GM21423 (cell line): ENCODE measurements around the gene CLEC11A.
"Not testable (repeated sequence)": the region's sequence is repeated elsewhere in the genome, so short reads cannot be mapped to it uniquely, and the experiment has no call there.

ENCODE experiments used
- ATAC-seq: cut with Tn5 transposase; IDR thresholded peaks from one replicate; pipeline ENCODE4 v1.9.1; 2021; ENCODE audit warnings: mild to moderate bottlenecking, moderate library complexity; ENCODE audit not compliant: unreplicated experiment

The CLEC11A gene

DNA sequence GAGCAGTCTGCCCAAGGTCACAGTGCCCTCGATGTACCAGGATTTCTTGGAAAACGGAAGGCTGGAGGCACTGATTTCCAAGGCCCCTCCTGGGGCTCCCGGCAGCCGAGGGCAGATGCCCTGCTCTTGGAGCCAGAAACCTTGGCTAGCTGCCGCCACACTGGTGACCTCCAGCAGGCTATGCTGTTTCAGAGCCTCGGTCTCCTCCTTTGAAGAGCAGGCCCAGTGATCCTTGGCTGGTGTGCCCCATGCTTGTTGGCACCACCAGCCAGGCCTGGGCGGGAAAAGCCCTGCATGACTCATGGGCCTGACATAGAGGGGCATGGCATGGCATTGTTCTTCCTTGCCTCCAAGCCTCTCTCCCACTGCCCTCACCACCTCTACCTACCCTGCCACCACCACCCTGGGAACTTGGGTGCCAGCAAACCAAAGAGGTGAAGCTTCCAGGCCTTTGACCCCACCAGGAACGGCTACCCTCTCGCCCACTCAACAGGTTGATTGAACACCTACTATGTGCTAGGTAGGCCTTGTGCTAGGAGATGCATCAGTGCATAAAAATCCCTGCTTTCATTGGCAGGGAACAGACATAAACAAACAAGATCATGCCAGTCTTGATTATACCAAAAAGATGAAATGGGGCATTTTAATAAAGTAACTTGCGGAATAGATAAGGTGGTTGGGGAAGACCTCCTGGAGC is 1.6 kb upstream of the CLEC11A start:
- ATAC-seq = no peak

DNA sequence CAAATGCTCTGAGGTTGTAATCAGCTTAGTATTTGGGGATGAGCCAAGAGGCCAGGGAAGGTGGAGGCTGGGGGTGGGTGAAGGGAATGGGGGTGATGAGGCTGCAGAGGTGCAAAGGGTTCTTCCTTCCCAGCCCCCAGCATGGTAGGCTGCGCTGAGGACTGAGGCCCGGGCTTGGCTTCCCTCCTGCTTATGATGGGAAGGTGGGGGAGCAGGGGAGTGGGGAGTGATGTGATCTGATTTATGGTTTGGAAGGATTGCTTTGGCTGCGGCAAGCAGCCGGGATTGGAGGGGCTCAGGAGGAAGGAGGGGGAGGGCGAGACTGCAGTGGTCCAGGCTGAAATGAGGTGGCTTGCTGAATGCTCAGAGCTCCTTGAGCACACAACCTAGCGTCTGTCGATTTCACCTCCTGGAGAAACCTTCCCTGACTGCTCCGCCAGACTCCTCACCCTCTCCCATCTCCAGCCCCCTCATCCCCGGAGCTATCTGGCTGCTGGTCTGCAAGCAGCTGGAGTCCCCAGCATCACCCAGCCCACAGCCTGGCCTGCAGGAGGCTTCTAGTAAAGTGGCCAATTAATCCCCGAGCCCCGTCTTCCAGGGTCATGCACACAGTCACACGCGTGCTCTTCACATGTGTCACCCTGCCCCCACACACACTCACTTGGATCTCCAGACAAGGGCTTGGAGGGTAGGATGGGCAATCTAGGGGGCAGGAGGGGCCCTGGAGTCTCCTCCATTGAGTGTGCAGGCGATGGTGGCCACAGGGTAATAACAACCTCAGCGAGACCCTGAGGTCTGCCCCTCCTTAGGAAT is 757 bp upstream of the CLEC11A start:
- ATAC-seq = no peak

- ATAC-seq = no peak
These were observed 764 bp downstream of the CLEC11A start for GRCh38 chr19:50723735-50724521.

DNA sequence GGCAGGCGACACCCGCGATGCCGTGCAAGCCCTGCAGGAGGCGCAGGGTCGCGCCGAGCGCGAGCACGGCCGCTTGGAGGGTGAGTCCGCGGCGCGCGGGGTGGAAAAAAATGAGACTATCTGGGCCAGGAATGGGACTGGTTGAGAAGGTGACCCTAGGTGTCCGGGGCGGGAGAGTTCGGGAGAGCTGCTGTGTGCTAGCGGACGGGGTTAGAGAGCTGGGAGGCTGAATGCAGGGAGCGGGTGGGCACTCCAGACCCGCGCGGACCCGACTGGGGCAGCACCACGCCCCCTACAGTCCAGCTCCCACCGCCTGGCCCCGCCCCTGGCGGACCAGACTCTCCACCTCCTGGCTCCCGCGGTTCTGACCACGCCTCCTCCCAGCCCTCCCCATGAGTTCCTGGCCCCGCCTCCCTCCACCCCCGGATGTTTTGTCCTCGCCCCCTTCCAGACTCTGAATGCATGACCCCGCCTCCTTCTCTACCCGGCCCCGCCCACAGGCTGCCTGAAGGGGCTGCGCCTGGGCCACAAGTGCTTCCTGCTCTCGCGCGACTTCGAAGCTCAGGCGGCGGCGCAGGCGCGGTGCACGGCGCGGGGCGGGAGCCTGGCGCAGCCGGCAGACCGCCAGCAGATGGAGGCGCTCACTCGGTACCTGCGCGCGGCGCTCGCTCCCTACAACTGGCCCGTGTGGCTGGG is 1.5 kb downstream of the CLEC11A start:
- peak; percentile 80 for ATAC-seq

GRCh38 chr19:50725218-50725910 is 2.2 kb downstream of the CLEC11A start:
- ATAC-seq = no peak

GRCh38 chr19:50725911-50726230 is 2.7 kb downstream of the CLEC11A start:
- ATAC-seq = no peak

DNA sequence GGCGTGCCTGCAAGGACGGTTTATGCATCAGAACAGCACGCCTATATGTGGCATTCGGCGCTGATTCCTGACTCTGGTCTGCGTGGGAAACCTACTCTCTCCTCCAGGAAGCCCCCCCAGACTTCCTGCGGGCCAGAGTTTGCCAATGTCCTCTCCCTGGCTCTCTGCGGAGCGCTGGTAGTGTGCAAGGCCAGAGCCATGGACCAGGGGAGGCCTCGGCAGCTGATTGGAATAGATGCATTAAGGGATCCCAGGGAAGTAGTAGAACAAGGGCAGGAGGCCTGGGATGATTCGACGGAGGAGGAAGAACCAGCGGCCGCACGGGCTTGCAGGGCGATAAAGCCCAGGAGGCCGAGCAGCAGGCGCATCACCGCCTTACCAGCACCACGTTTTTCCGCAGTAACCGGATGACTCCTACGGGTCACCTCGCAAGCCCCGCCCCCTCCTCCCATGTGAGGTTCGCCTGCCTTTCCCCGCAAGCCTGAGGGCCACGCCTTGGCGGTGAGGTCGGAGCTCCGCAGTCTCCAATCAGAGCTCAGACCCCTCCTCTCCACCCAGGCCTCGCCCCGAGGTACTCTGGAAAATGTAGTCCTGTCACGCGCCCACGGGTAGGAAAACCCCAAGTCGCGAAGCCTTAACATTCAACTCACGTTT is 5.0 kb downstream of the CLEC11A start:
- no peak for ATAC-seq

DNA sequence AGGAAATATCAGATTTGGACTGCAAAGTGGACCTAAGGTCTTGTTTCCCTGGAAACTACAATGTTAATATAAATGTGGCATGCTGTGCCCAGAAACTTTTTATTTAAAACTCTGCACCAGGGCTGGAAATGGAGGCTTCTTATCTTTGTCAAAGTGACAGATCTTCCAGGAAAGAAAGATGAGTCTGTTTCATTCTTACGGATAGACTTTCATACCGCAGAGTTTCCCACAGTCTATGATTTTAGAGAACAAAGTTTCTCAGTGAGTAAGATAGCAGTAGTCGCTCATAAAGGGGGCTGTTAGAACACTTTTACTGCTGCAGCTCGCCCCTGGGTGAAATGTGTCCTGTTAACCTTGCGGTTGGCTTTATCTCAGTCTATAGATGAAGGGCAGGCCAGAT is 6.7 kb downstream of the CLEC11A start:
- ATAC-seq = no peak

DNA sequence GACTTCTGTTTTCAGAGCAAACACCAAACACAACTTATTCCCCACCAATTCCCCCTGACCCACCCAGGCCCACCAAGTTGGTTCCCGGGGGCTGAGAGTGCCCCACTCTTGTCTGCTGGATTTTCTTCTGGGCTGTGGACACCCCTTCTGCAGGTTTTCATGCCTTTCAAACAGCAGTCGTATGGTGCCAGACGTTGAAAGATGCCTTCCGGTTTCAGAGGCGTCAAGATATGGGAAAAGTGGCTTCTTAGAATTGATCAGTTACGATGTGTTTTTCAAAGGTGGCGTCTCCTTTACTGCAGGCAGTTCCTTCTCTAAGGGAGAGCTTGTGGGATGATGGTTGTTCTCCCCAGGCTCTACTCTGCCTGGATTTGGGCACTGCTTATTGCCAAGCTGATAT is 12.7 kb downstream of the CLEC11A start:
- ATAC-seq = no peak

GRCh38 chr19:50736338-50736737 is 13.2 kb downstream of the CLEC11A start:
- ATAC-seq = no peak

GRCh38 chr19:50739132-50739913 is 16.2 kb downstream of the CLEC11A start:
- ATAC-seq = no peak

DNA sequence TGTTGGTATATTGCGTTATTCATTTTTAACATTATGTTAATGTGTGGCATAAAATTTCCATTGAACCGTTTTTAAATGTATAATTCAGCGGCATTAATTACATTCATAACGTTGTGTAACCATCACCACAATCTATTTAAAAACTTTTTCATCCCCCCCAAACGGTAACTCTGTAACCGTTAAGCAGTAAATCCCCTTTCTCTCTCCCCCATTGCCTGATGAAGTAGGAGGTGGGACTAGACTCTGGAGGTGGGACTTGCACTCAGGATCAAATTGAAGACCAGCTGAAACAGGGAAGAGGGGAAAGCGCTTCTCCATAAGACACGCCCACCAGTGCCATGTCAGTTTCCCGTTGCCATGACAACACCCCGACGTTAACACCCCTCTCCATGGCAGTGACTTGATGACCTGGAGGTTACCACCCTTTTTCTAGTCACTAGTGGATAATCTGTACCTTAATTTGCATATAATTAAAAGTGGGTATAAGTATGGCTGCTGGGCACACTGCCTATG is 16.8 kb downstream of the CLEC11A start:
- ATAC-seq = no peak

DNA sequence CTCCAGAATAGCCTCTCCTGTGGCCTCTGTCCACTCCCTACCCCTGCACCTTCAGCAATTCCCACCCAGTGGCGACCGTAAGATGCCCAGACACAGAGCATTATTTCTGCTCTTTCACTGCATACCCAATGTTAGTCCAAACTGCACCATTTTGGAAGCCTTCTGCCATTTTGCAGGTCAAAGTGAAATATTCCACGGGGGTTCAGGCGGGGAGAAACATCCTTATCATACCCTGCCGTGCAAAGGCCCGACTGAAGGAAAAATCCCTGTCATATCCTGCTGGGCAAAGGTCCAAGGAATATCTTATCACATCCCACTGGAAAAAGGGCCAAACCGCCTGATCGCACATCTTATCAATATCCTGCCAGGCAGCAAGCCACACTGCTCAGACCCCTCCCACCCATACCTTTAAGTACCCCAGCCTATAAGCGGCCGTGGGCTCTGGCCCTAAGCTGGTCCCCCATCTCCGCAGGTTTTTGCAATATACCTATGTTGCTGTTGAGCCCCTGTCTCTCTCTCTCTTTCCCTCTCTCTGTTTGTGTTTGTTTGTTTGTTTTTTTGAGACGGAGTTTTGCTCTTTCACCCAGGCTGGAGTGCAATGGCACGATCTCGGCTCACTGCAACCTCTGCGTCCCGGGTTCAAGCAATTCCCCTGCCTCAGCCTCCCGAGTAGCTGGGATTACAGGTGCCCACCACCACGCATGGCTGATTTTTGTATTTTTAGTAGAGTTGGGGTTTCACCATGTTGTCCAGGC is 18.2 kb downstream of the CLEC11A start:
- no peak for ATAC-seq

DNA sequence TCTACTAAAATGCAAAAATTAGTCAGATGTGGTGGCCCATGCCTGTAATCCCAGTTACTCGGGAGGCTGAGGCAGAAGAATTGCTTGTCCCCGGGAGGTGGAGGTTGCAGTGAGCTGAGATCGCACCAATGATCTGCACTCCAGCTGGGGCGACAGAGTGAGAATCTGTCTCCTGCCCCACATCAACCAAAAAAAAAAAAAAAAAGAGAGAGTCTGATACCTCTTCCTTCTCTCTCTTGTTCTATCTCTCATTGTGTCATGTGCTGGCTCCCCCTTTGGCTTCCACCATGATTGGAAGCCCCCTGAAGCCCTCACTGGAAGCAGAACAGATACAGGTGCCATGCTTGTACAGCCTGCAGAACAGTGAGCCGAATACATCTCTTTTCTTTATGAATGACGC is 20.4 kb downstream of the CLEC11A start:
- ATAC-seq = no peak

- ATAC-seq = no peak
These were observed 22.1 kb downstream of the CLEC11A start for GRCh38 chr19:50745221-50745620.

GRCh38 chr19:50747141-50747540 is 24.0 kb downstream of the CLEC11A start:
- not testable (repeated sequence) for ATAC-seq

DNA sequence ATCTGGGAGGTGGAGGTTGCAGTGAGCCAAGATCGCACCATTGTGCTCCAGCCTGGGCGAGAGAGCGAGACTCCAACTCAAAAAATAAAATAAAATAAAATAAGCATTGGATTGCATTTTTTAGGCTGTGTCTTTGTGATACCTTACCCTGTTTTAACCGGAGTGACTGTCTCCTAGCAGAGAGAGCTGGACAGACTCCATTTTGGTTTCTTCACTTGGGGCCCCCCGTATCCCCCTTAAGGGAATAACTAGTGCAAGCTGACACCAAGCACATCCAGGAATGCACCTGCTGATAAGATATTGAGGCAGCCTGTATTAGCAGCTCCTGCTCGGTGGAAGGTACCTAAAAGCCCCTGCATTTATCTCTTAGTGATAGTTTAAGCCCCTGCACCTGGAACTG is 26.3 kb downstream of the CLEC11A start:
- ATAC-seq = no peak

GRCh38 chr19:50750010-50750409 is 26.8 kb downstream of the CLEC11A start:
- ATAC-seq = no peak
